Thoracic aorta (tissue), 2 donors: ENCODE results near the gene TMEM237. TPM values are rescaled to one million over a fixed set of nuclear protein-coding genes. Genes with fewer than 3 reads are reported as not detected.
"Not testable (repeated sequence)": the region's sequence is repeated elsewhere in the genome, so short reads cannot be mapped to it uniquely, and the experiment has no call there.

ENCODE experiments used
- ATAC-seq: fragments of 150-250 bp; one replicate; pipeline ENCODE4 v1.8.0; 2017; ENCODE audit warnings: low read depth; ENCODE audit not compliant: insufficient number of reproducible peaks, low FRiP score
- DNase-seq: peaks from one replicate; pipeline ENCODE4 v3.0.0-alpha.2; 2020; ENCODE audit warnings: low spot score
- H3K27ac ChIP-seq, 2 donors: fragments of 200-600 bp; sonication (generic); 1 replicate in 1 of 2; 2 replicates in 1 of 2; pipeline ENCODE4 v1.5.1; 2016; ENCODE audit warnings: mild to moderate bottlenecking in 2 of 2, moderate library complexity in 2 of 2
- H3K27me3 ChIP-seq: fragments of 200-600 bp; sonication (generic); replicated peaks from 2 replicates; pipeline ENCODE4 v1.6.0; 2016; ENCODE audit warnings: mild to moderate bottlenecking; ENCODE audit not compliant: insufficient read depth
- H3K36me3 ChIP-seq: fragments of 200-600 bp; sonication (generic); one replicate; pipeline ENCODE4 v1.5.1; 2016
- H3K4me1 ChIP-seq, 2 donors: fragments of 200-600 bp; sonication (generic); 1 replicate in 1 of 2; 2 replicates in 1 of 2; pipeline versions ENCODE4 v1.5.1 to v1.6.0; 2016; ENCODE audit warnings: low read depth in 2 of 2, mild to moderate bottlenecking in 1 of 2; ENCODE audit not compliant: control insufficient read depth in 1 of 2
- H3K4me3 ChIP-seq: fragments of 200-600 bp; sonication (generic); 2 replicates; pipeline ENCODE4 v1.5.1; 2016; ENCODE audit warnings: mild to moderate bottlenecking
- H3K9me3 ChIP-seq: fragments of 200-600 bp; sonication (generic); 2 replicates; pipeline ENCODE4 v1.5.1; 2016
- CTCF ChIP-seq: fragments of 200-600 bp; sonication (generic); IDR thresholded peaks from one replicate; pipeline ENCODE4 v1.5.1; 2019; ENCODE audit warnings: antibody characterized with exemption
- total RNA-seq, 2 donors: library from RNA; depleted of rRNA; stranded (reverse); fragments of >200 nt; gene quantifications; one replicate each; pipeline versions ENCODE4 v1.1.0 to v1.2.3, GENCODE V29; 2016

The TMEM237 gene
- total RNA-seq, 2 donors from 2014 or later: 43.2 to 45.6 TPM

GRCh38 chr2:201674794-201675193 is 31.5 kb upstream of the TMEM237 start:
- Histone ChIP-seq H3K4me3 (no peak overlapping the region), H3K9me3 (no peaks in the 10 kb centered on the region), H3K4me1 (no peaks in the 10 kb centered on the region), H3K27me3 (no peaks in the 10 kb centered on the region), H3K36me3 (no peaks in the 10 kb centered on the region), H3K27ac (no peak overlapping the region)
- DNase-seq (no peak), ATAC-seq (no peak)
- TF ChIP-seq CTCF: no peak

GRCh38 chr2:201674298-201674697 is 31.0 kb upstream of the TMEM237 start:
- Histone ChIP-seq H3K27me3 (no peaks in the 10 kb centered on the region), H3K4me3 (no peak overlapping the region), H3K27ac (no peak overlapping the region), H3K9me3 (no peaks in the 10 kb centered on the region), H3K4me1 (no peaks in the 10 kb centered on the region), H3K36me3 (no peaks in the 10 kb centered on the region)
- TF ChIP-seq CTCF: no peak
- no peak for DNase-seq
- ATAC-seq: no peak

GRCh38 chr2:201673546-201673945 is 30.2 kb upstream of the TMEM237 start:
- no peaks in the 10 kb centered on the region for H3K9me3 ChIP-seq
- H3K36me3 ChIP-seq: no peaks in the 10 kb centered on the region
- DNase-seq (no peak), ATAC-seq (no peak)
- no peaks in the 10 kb centered on the region for H3K4me1 ChIP-seq
- H3K27me3 ChIP-seq: no peaks in the 10 kb centered on the region
- H3K27ac ChIP-seq: no peak overlapping the region
- H3K4me3 ChIP-seq: no peak overlapping the region
- no peak for TF ChIP-seq CTCF

GRCh38 chr2:201671205-201671604 is 27.9 kb upstream of the TMEM237 start:
- not testable (repeated sequence) for DNase-seq, ATAC-seq

GRCh38 chr2:201669865-201670264 is 26.6 kb upstream of the TMEM237 start:
- no peak for TF ChIP-seq CTCF
- H3K4me3 ChIP-seq: no peak overlapping the region
- DNase-seq (no peak), ATAC-seq (no peak)
- H3K27me3 ChIP-seq: no peaks in the 10 kb centered on the region
- H3K36me3 ChIP-seq: no peaks in the 10 kb centered on the region
- H3K4me1 ChIP-seq: no peaks in the 10 kb centered on the region
- no peaks in the 10 kb centered on the region for H3K9me3 ChIP-seq
- H3K27ac ChIP-seq: no peak overlapping the region

More at GRCh38 chr2:201671205-201671604, 27.9 kb upstream of the TMEM237 start:
- H3K27ac ChIP-seq, H3K36me3 ChIP-seq, H3K4me1 ChIP-seq, H3K4me3 ChIP-seq, H3K27me3 ChIP-seq, H3K9me3 ChIP-seq: not testable (repeated sequence)

- Histone ChIP-seq H3K4me3 (no peak overlapping the region), H3K4me1 (no peaks in the 10 kb centered on the region), H3K27me3 (no peaks in the 10 kb centered on the region), H3K36me3 (no peaks in the 10 kb centered on the region), H3K9me3 (no peaks in the 10 kb centered on the region), H3K27ac (no peak overlapping the region)
- TF ChIP-seq CTCF: no peak
- DNase-seq (no peak), ATAC-seq (no peak)
These were observed 25.2 kb upstream of the TMEM237 start for GRCh38 chr2:201668402-201668910.
